HEK293 (cell line): ENCODE results near the gene SHROOM3.

ENCODE experiments used
- CTCF ChIP-seq: fragments of 450-650 bp; formaldehyde crosslinking; IDR thresholded peaks from 2 replicates; pipeline ENCODE4 v1.5.1; 2016; ENCODE audit warnings: missing biosample characterization, missing genetic modification characterization
- PBX3 ChIP-seq: sonication (generic); formaldehyde crosslinking; IDR thresholded peaks from 2 replicates; pipeline ENCODE4 v1.8.1; 2022; ENCODE audit warnings: mild to moderate bottlenecking, moderate library complexity, missing genetic modification reagents
- REST ChIP-seq: fragments of 450-650 bp; formaldehyde crosslinking; IDR thresholded peaks from 2 replicates; pipeline ENCODE4 v1.5.1; 2016; ENCODE audit warnings: missing biosample characterization, missing genetic modification characterization
- ZBTB7A ChIP-seq: fragments of 450-650 bp; formaldehyde crosslinking; IDR thresholded peaks from 2 replicates; pipeline ENCODE4 v1.5.1; 2016; ENCODE audit warnings: low read depth, missing biosample characterization, missing genetic modification characterization
- ZNF580 ChIP-seq: fragments of 450-650 bp; formaldehyde crosslinking; IDR thresholded peaks from 2 replicates; pipeline ENCODE4 v1.5.1; 2016; ENCODE audit warnings: missing biosample characterization, missing genetic modification characterization
- ZNF585B ChIP-seq: fragments of 450-650 bp; formaldehyde crosslinking; IDR thresholded peaks from 2 replicates; pipeline ENCODE4 v1.5.1; 2016; ENCODE audit warnings: missing biosample characterization, missing genetic modification characterization

- TF ChIP-seq ZNF585B (tag by site-specific recombination) (no peak), CTCF (tag by site-specific recombination) (no peak), REST (tag by site-specific recombination) (no peak), ZBTB7A (tag by site-specific recombination) (no peak), PBX3 (CRISPR knock-in tag) (no peak), ZNF580 (tag by site-specific recombination) (no peak)
Observed at GRCh38 chr4:76449833-76450232, 14.8 kb downstream of the SHROOM3 start.
